K562 (cell line): Measurements from ENCODE around the gene RSRP1. TPM values are rescaled to one million over a fixed set of nuclear protein-coding genes. Genes with fewer than 3 reads are reported as not detected.
A peak's percentile ranks its signal among the peaks of the same experiment; 100 is the strongest.
"Not testable (repeated sequence)": the region's sequence is repeated elsewhere in the genome, so short reads cannot be mapped to it uniquely, and the experiment has no call there.

Source experiments
- ATAC-seq: fragments of 200-7000 bp; cut with Tn5 transposase; 3 replicates; pipeline ENCODE4 v1.9.1; 2020; ENCODE audit warnings: moderate library complexity
- BruUV-seq: library from RNA; stranded (reverse); fragments of 400-500 nt; replicated peaks from 2 replicates; lab custom pipeline; 2021; lab: Mats Ljungman, UMichigan
- CTCF ChIA-PET: fragments of 300-600 bp; formaldehyde crosslinking; extraction: SDS; loops from one replicate; lab custom pipeline; 2021; ENCODE audit warnings: low intra/inter-chr PET ratio; lab: Yijun Ruan, JAX
- POLR2A ChIA-PET: fragments of 300-600, 350-650 bp; sonication (Branson Sonifier 250); formaldehyde crosslinking; extraction: SDS; loops from one replicate; lab custom pipeline; 2021; ENCODE audit warnings: antibody characterized with exemption, inconsistent platforms; lab: Yijun Ruan, JAX
- DNase-seq, 4 experiments: peaks; one replicate each; pipeline versions ENCODE4 v3.0.0 to v3.0.0-alpha.2; 2011 to 2018; ENCODE audit warnings: low spot score in 3 of 4, mixed read lengths in 3 of 4; ENCODE audit errors: extremely low read depth in 1 of 4
- FAIRE-seq: peaks from 2 replicates; lab custom pipeline; 2011; peaks lifted over from hg19 to GRCh38; lab: Jason Lieb, UNC
- H2AFZ ChIP-seq: 2 replicates; pipeline ENCODE4 v1.6.0; 2011; ENCODE audit warnings: low read depth, low read length, control low read depth, inconsistent platforms
- H3K27ac ChIP-seq: fragments of 200-600 bp; 3 replicates; pipeline ENCODE4 v1.8.0; 2011; ENCODE audit warnings: low read depth, mild to moderate bottlenecking, control low read depth, inconsistent platforms, low read length, moderate library complexity, mixed read lengths; ENCODE audit errors: extremely low read depth
- H3K27me3 ChIP-seq, 2 experiments: fragments of 300-600 bp in 1 of 2; 2 replicates in 1 of 2; 3 replicates in 1 of 2; pipeline versions ENCODE4 v1.6.0 to v1.8.0; 2011; ENCODE audit warnings: inconsistent platforms in 2 of 2, low read length in 2 of 2, mild to moderate bottlenecking in 1 of 2, mixed read lengths in 1 of 2, moderate library complexity in 1 of 2; ENCODE audit not compliant: control insufficient read depth in 2 of 2, insufficient read depth in 2 of 2
- H3K36me3 ChIP-seq: fragments of 300-600 bp; 3 replicates; pipeline ENCODE4 v1.8.0; 2011; ENCODE audit warnings: mild to moderate bottlenecking, low read length, inconsistent platforms; ENCODE audit not compliant: control insufficient read depth, insufficient read depth
- H3K4me1 ChIP-seq, 2 experiments: fragments of 200-600 bp in 1 of 2; replicated peaks in 1 of 2; 2 replicates in 1 of 2; 3 replicates in 1 of 2; pipeline versions ENCODE4 v1.5.1 to v1.8.0; 2011; ENCODE audit warnings: inconsistent platforms in 2 of 2, low read length in 2 of 2, mild to moderate bottlenecking in 1 of 2, mixed read lengths in 1 of 2, moderate library complexity in 1 of 2; ENCODE audit not compliant: control insufficient read depth in 2 of 2, insufficient read depth in 2 of 2
- H3K4me2 ChIP-seq: 2 replicates; pipeline ENCODE4 v1.6.1; 2011; ENCODE audit warnings: low read length, control low read depth, inconsistent platforms, mixed read lengths; ENCODE audit not compliant: insufficient read depth
- H3K4me3 ChIP-seq: fragments of 200-600 bp; sonication (generic), shearing (Covaris generic); 2 replicates; pipeline ENCODE4 v1.5.1; 2016; ENCODE audit warnings: control low read depth, inconsistent platforms
- H3K79me2 ChIP-seq: fragments of 200-600 bp; 3 replicates; pipeline ENCODE4 v1.8.0; 2011; ENCODE audit warnings: low read length, inconsistent platforms; ENCODE audit not compliant: control insufficient read depth, insufficient read depth
- H3K9ac ChIP-seq, 2 experiments: 2 replicates each; pipeline versions ENCODE4 v1.6.0 to v1.6.1; 2011; ENCODE audit warnings: low read depth in 2 of 2, low read length in 2 of 2, control low read depth in 1 of 2, inconsistent platforms in 1 of 2, mild to moderate bottlenecking in 1 of 2, mixed read lengths in 1 of 2; ENCODE audit not compliant: insufficient read depth in 1 of 2
- H3K9me1 ChIP-seq: one replicate; pipeline ENCODE4 v1.6.0; 2011; ENCODE audit warnings: inconsistent platforms, mild to moderate bottlenecking, low read length, moderate library complexity; ENCODE audit not compliant: control insufficient read depth, insufficient read depth
- H3K9me3 ChIP-seq: replicated peaks from 2 replicates; pipeline ENCODE4 v1.5.1; 2011; ENCODE audit warnings: low read depth, low read length, inconsistent platforms; ENCODE audit not compliant: control insufficient read depth, insufficient read depth
- H4K20me1 ChIP-seq: replicated peaks from 2 replicates; pipeline ENCODE4 v1.6.1; 2011; ENCODE audit warnings: low read length, inconsistent platforms, mixed read lengths; ENCODE audit not compliant: control insufficient read depth, insufficient read depth
- CTBP1 ChIP-seq: fragments of 450-650 bp; IDR thresholded peaks from 2 replicates; pipeline ENCODE4 v1.6.1; 2016; ENCODE audit warnings: borderline replicate concordance
- THRAP3 ChIP-seq: fragments of 450-650 bp; IDR thresholded peaks from 2 replicates; pipeline ENCODE4 v1.6.1; 2016; ENCODE audit warnings: mild to moderate bottlenecking, inconsistent platforms, borderline replicate concordance
- ZBTB33 ChIP-seq: sonication (generic); formaldehyde crosslinking; IDR thresholded peaks from 2 replicates; pipeline ENCODE4 v1.8.1; 2023; ENCODE audit warnings: mild to moderate bottlenecking, missing genetic modification reagents
- WGBS: fragments of 100-300 bp; shearing (Covaris generic); methylation state at CpG from one replicate; pipeline ENCODE4 v1.1.6; 2016; ENCODE audit warnings: low coverage, mixed read lengths; ENCODE audit not compliant: insufficient coverage; ENCODE audit errors: missing lambda C conversion rate; 5-methylcytosine and 5-hydroxymethylcytosine counted together
- in situ Hi-C: fragments of 300-500 bp; cut with MboI; formaldehyde crosslinking; loops from 4 replicates; pipeline ENCODE4 v1.15.0; 2018; ENCODE audit warnings: inconsistent platforms, mixed read lengths
- intact Hi-C: fragments of 100-400 bp; cut with micrococcal nuclease; formaldehyde crosslinking; loops from 2 replicates; pipeline ENCODE4 v1.14.2; 2022
- polyA plus RNA-seq, 8 experiments: library from polyadenylated mRNA; depleted of rRNA in 4 of 8; stranded (reverse) in 5 of 8; unstranded in 3 of 8; fragments of >200 nt; fragmentation: Nextera tagmentation in 2 of 8; fragmentation: Illumina TruSeq in 1 of 8; extraction: Ambion mirVana in 2 of 8; extraction: Trizol in 1 of 8; gene quantifications; 2 replicates each; pipeline versions ENCODE4 v1.2.1 to v1.2.3, GENCODE V29; 2011 to 2014; ENCODE audit warnings: inconsistent platforms in 1 of 8, missing spikeins in 1 of 8
- total RNA-seq, 7 experiments: library from RNA; depleted of rRNA in 6 of 7; stranded (reverse); fragments of >200 nt in 6 of 7; fragmentation: Illumina TruSeq in 2 of 7; extraction: Trizol in 2 of 7; gene quantifications; 2 replicates each; pipeline versions ENCODE4 v1.2.1 to v1.2.3, GENCODE V29; 2011 to 2021; ENCODE audit warnings: low replicate concordance in 1 of 7

Gene RSRP1
- total and polyA plus RNA-seq, 9 of the 15 experiments (the other 6 are each of a cell fraction or from before 2014, with no cell fraction given): 27.2 to 283 (median 146) TPM

DNA sequence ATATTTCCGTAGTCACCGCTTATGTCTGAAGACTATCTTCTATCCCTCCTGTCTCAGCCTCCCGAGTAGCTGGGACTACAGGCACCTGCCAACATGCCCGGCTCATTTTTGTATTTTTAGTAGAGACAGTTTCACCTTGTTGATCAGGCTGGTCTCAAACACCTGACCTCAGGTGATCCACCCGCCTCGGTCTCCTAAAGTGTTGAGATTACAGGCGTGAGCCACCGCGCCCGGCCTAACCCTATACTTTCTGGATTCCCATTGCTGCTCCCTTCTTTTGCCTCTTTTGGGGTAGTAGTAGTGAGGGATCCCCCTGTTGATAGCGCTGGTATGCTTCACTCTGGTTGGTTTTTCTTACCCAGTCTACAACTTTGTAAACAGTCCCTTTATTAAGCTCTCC lies 9.2 kb downstream of the RSRP1 start:
- 0 out of 2 replicates have a peak, but pooled peaks have one; percentile 9 for TF ChIP-seq THRAP3
- TF ChIP-seq CTBP1: no peak
- Histone ChIP-seq H3K9me3 (no peaks in the 10 kb centered on the region), H3K27ac (peak overlapping the region; percentile 80), H2AFZ (no peak overlapping the region), H3K9me1 (no peaks in the 10 kb centered on the region), H3K36me3 (peaks cover 38% of the 10 kb centered on the region), H3K4me3 (no peak overlapping the region), H4K20me1 (no peaks in the 10 kb centered on the region), H3K79me2 (peaks cover 46% of the 10 kb centered on the region), H3K4me2 (0 out of 2 replicates have a peak overlapping the region, but pooled peaks have one; percentile 19), H3K4me1 (peaks cover 39 to 51% of the 10 kb centered on the region in 2 experiments), H3K9ac (no peak overlapping the region; a peak in 1 of 4 replicates), H3K27me3 (no peaks in the 10 kb centered on the region)
- DNase-seq (no peak), FAIRE-seq (no peak), ATAC-seq (no peak)
- BruUV-seq: no TSS peak
- CTCF ChIA-PET: no interaction called here
- in situ Hi-C loops (no loop called here), intact Hi-C loops (no loop called here)
- WGBS: 88% methylated on average over 11 of the region's 11 CpGs
- POLR2A ChIA-PET: interaction anchor here (1.8 to 1.9 kb wide), 2 partner anchors 9 to 192 kb away, joined by 6 to 9 read pairs; partner anchors contain the start of gene RSRP1

DNA sequence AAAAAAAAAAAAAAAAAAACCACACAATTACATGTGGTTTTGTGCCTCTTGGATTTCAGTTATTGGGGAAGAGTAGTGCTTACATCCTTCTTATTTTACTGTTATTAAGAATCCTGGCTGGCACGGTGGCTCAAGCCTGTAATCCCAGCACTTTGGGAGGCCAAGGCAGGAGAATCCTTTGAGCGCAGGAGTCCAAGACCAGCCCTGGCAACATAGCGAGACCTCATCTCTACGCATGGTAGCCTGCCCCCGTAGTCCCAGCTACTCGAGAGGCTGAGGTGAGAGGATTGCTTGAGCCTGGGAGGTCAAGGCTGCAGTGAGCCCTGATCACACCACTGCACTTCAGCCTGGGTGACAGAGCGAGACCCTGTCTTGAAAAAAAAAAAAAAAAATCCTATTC lies 11.0 kb downstream of the RSRP1 start:
- WGBS: 67% methylated on average over 6 of the region's 7 CpGs
- H3K4me2 ChIP-seq, H3K9me1 ChIP-seq, H4K20me1 ChIP-seq, FAIRE-seq, H3K4me3 ChIP-seq, H3K27me3 ChIP-seq, intact Hi-C loops, CTCF ChIA-PET, DNase-seq, BruUV-seq, ATAC-seq, H3K9me3 ChIP-seq, in situ Hi-C loops: not testable (repeated sequence)
- H3K4me1 ChIP-seq: peaks cover 44 to 53% of the 10 kb centered on the region in 2 experiments
- peaks cover 49% of the 10 kb centered on the region for H3K79me2 ChIP-seq
- H3K9ac ChIP-seq: peak overlapping the region; percentile 54 to 58; a peak in 2 of 4 replicates
- H3K27ac ChIP-seq: peak overlapping the region; percentile 80
- POLR2A ChIA-PET: interaction anchor here (1.2 to 3.0 kb wide), 3 partner anchors 9 to 11 kb away, joined by 7 to 18 read pairs (median 12); partner anchors contain the start of gene RSRP1
- peak; percentile 3; the same call in 1 of the 2 replicates for TF ChIP-seq ZBTB33 (CRISPR knock-in tag)
- peaks cover 23% of the 10 kb centered on the region for H3K36me3 ChIP-seq
- H2AFZ ChIP-seq: peak overlapping the region; percentile 23; the same call in 1 of the 2 replicates

- H3K27me3 ChIP-seq, CTCF ChIA-PET, H4K20me1 ChIP-seq, ATAC-seq, H3K9me1 ChIP-seq, BruUV-seq, H3K9me3 ChIP-seq, intact Hi-C loops, H3K4me2 ChIP-seq, H2AFZ ChIP-seq, H3K27ac ChIP-seq, H3K4me3 ChIP-seq, FAIRE-seq, in situ Hi-C loops, H3K9ac ChIP-seq, DNase-seq: not testable (repeated sequence)
- 95% methylated on average over 10 of the region's 10 CpGs for WGBS
- Histone ChIP-seq H3K36me3 (peaks cover 23% of the 10 kb centered on the region), H3K79me2 (peaks cover 50% of the 10 kb centered on the region), H3K4me1 (peaks cover 41 to 51% of the 10 kb centered on the region in 2 experiments)
- POLR2A ChIA-PET: interaction anchor here (2.9 to 3.0 kb wide), 2 partner anchors 10 to 12 kb away, joined by 12 to 18 read pairs; partner anchors contain the start of gene RSRP1
These were observed 11.8 kb downstream of the RSRP1 start for GRCh38 chr1:25235411-25235810.
